NCI-H1092 treated with DMSO at 0.1 percent for 48 hours (cell line): ENCODE results near the gene NOTO.

ENCODE experiments used
- DNase-seq: peaks from one replicate; lab custom pipeline; 2025; lab: John Stamatoyannopoulos, UW

NOTO gene

GRCh38 chr2:73233932-73234832 is 31.8 kb downstream of the NOTO start, which contains the start of gene CCT7:
Gene CCT7, plus strand, starts transcription at chr2:73234308. Its CDS starts 71 bp downstream, at chr2:73234379.
- DNase-seq: peak; percentile 91

GRCh38 chr2:73235315-73236028 is 33.1 kb downstream of the NOTO start:
- no peak for DNase-seq

GRCh38 chr2:73237168-73237567 is 34.8 kb downstream of the NOTO start:
- no peak for DNase-seq

- no peak for DNase-seq
These were observed 35.8 kb downstream of the NOTO start for GRCh38 chr2:73238149-73238548.

- DNase-seq: no peak
These were observed 36.6 kb downstream of the NOTO start for GRCh38 chr2:73238976-73239375.

- DNase-seq: no peak
These were observed 37.4 kb downstream of the NOTO start for GRCh38 chr2:73239776-73240175.

GRCh38 chr2:73243884-73244570 is 41.7 kb downstream of the NOTO start:
- no peak for DNase-seq

- DNase-seq: no peak
These were observed 42.2 kb downstream of the NOTO start for GRCh38 chr2:73244580-73244979.

- DNase-seq: no peak
These were observed 44.5 kb downstream of the NOTO start for GRCh38 chr2:73246850-73247249.

GRCh38 chr2:73249636-73250035 is 47.3 kb downstream of the NOTO start:
- DNase-seq: no peak

GRCh38 chr2:73250872-73251846 is 48.8 kb downstream of the NOTO start:
- DNase-seq: no peak

GRCh38 chr2:73252238-73253027 is 50.1 kb downstream of the NOTO start:
- DNase-seq: no peak

GRCh38 chr2:73253400-73253799 is 51.0 kb downstream of the NOTO start:
- no peak for DNase-seq

GRCh38 chr2:73253901-73254300 is 51.5 kb downstream of the NOTO start:
- no peak for DNase-seq

- DNase-seq: no peak
These were observed 52.1 kb downstream of the NOTO start for GRCh38 chr2:73254343-73255006.

- no peak for DNase-seq
These were observed 52.8 kb downstream of the NOTO start for GRCh38 chr2:73255007-73255644.

GRCh38 chr2:73255907-73256617 is 53.7 kb downstream of the NOTO start:
- no peak for DNase-seq

- no peak for DNase-seq
These were observed 54.2 kb downstream of the NOTO start for GRCh38 chr2:73256618-73256922.

- no peak for DNase-seq
These were observed 54.6 kb downstream of the NOTO start for GRCh38 chr2:73257021-73257420.
